Fibroblast of skin of scalp (primary cell): Measurements from ENCODE around the gene PPME1. TPM values are rescaled to one million over a fixed set of nuclear protein-coding genes. Genes with fewer than 3 reads are reported as not detected.
"Not testable (repeated sequence)": the region's sequence is repeated elsewhere in the genome, so short reads cannot be mapped to it uniquely, and the experiment has no call there.

Experiments used
- DNase-seq: peaks from one replicate; pipeline ENCODE4 v3.0.0-alpha.2; 2013
- polyA plus RNA-seq, 2 experiments: library from polyadenylated mRNA; unstranded; fragments of 120-200 nt; gene quantifications; one replicate each; pipeline ENCODE4 v1.2.1, GENCODE V29; 2013; ENCODE audit not compliant: insufficient read length in 2 of 2

Gene PPME1
- 120 TPM for polyA plus RNA-seq (2013, experiment 1 of 2; ENCODE audit: insufficient read length)
- 118 TPM for polyA plus RNA-seq (2013, experiment 2 of 2; ENCODE audit: insufficient read length)

- peak; percentile 100 for DNase-seq
Measured at GRCh38 chr11:74170694-74171629, at the start of gene PPME1, which contains the start of gene C2CD3. PPME1 (plus strand) TSS chr11:74171289; CDS start chr11:74171422, 133 bp downstream. C2CD3 (minus strand) TSS chr11:74171002; CDS start chr11:74170792, 210 bp downstream.

- no peak for DNase-seq
Measured at GRCh38 chr11:74121804-74122203, 49.3 kb upstream of the PPME1 start.

- peak; percentile 22 for DNase-seq
Measured at GRCh38 chr11:74123008-74123448, 48.1 kb upstream of the PPME1 start.

- not testable (repeated sequence) for DNase-seq
Measured at GRCh38 chr11:74129121-74129520, 42.0 kb upstream of the PPME1 start.

- DNase-seq = no peak
Measured at GRCh38 chr11:74132833-74133232, 38.3 kb upstream of the PPME1 start.

- no peak for DNase-seq
Measured at GRCh38 chr11:74133436-74133835, 37.7 kb upstream of the PPME1 start.

GRCh38 chr11:74134661-74135060 lies 36.4 kb upstream of the PPME1 start:
- no peak for DNase-seq

- peak; percentile 55 for DNase-seq
Measured at GRCh38 chr11:74135127-74135840, 35.8 kb upstream of the PPME1 start.

GRCh38 chr11:74138021-74138420 lies 33.1 kb upstream of the PPME1 start:
- peak; percentile 57 for DNase-seq

- peak; percentile 97 for DNase-seq
Measured at GRCh38 chr11:74138572-74138971, 32.5 kb upstream of the PPME1 start.

GRCh38 chr11:74139151-74139918 lies 31.8 kb upstream of the PPME1 start:
- DNase-seq = no peak

GRCh38 chr11:74139919-74140431 lies 31.1 kb upstream of the PPME1 start:
- peak; percentile 36 for DNase-seq

- DNase-seq = no peak
Measured at GRCh38 chr11:74141241-74141695, 29.8 kb upstream of the PPME1 start.

GRCh38 chr11:74141908-74142307 lies 29.2 kb upstream of the PPME1 start:
- DNase-seq = no peak

- peak; percentile 60 for DNase-seq
Measured at GRCh38 chr11:74142624-74143023, 28.5 kb upstream of the PPME1 start.

GRCh38 chr11:74144592-74144991 lies 26.5 kb upstream of the PPME1 start:
- no peak for DNase-seq

- DNase-seq = no peak
Measured at GRCh38 chr11:74147199-74147929, 23.7 kb upstream of the PPME1 start.

- no peak for DNase-seq
Measured at GRCh38 chr11:74153224-74153623, 17.9 kb upstream of the PPME1 start.

GRCh38 chr11:74154620-74155281 lies 16.3 kb upstream of the PPME1 start:
- DNase-seq = no peak

- no peak for DNase-seq
Measured at GRCh38 chr11:74157169-74157568, 13.9 kb upstream of the PPME1 start.

- DNase-seq = no peak
Measured at GRCh38 chr11:74159642-74160041, 11.4 kb upstream of the PPME1 start.
